Erythroblast (primary cell): ENCODE results near the gene BSG.

Experiments
- GATA1 ChIP-seq: IDR thresholded peaks from 2 replicates; pipeline ENCODE4 v1.6.1; 2011; ENCODE audit warnings: low read depth, mild to moderate bottlenecking, control low read depth, low read length, moderate library complexity
- POLR2A ChIP-seq: IDR thresholded peaks from 2 replicates; pipeline ENCODE4 v1.6.1; 2011; ENCODE audit warnings: mild to moderate bottlenecking, low read length

GRCh38 chr19:583198-583967 lies 11.0 kb downstream of the BSG start:
- TF ChIP-seq POLR2A: no peak
- TF ChIP-seq GATA1: no peak
